ENCODE measurements around the gene ACTR3. TPM values are rescaled to one million over a fixed set of nuclear protein-coding genes. Genes with fewer than 3 reads are reported as not detected.

ACTR3 gene
- total and polyA plus RNA-seq, 2 experiments from 2014 or later, result 63.7 to 137 TPM

DNA sequence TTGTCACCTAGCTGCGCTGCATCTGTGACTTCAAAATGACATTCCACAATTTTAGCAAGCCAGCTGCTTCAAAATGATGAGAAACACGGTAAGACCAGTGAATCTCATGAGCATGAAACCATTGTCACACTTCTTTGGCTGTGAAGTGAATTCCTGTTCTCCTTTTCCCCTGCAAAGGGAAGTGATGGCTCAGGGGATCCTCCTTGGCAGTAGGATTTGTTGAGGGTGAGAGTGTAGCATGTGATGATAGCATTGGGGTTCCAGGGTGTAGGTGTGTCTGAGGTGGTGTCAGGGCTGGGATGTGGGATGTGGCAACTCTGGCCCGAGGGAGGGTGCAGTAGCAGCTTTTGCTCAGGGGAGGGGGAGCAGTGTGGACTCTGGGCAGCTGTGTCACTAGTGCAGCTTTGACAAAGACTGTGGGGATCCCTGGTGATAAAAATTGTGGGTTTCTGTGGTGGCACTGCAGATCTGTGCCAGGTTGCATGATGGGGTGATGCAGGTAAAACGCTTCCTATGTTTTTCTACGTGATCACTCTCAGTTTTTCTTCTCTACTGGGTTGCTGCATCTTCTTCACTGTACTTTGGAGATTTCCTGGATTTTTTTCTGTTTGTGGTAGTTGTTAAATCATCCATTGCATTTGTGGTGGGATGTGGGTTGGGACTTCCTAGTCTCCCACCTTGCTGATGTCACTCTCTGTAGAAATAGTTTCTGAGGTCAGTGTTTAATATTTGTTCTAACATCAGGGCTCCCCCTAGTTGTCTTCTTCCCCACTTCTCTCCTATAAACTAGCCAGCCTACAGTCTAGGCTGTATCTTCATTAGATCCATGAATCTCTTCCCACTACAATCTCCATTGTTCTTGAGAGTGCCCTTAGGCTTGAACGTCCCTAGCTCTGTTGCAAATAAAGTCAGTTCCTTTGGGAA is 107.0 kb downstream of the ACTR3 start:
- Mint-ChIP-seq H3K9me3 (peaks cover 56% of the 10 kb centered on the region), H3K27ac (no peak overlapping the region), H3K4me1 (no peaks in the 10 kb centered on the region), H3K4me3 (no peak overlapping the region), H3K36me3 (ENCODE audit: low read depth) (no peaks in the 10 kb centered on the region; the same call in 2 of the 3 replicates), H3K27me3 (ENCODE audit: insufficient read depth, low read depth, poor library complexity) (peaks cover 4% of the 10 kb centered on the region)
- no peaks in the 10 kb centered on the region for H3K79me2 ChIP-seq (replicated peaks; ENCODE audit: insufficient read depth)
- no peak overlapping the region for H2AFZ ChIP-seq
- H3K4me2 ChIP-seq, result no peak overlapping the region
- no peaks in the 10 kb centered on the region for H3F3A ChIP-seq (replicated peaks; ENCODE audit: low read depth)
- no peaks in the 10 kb centered on the region for H4K20me1 ChIP-seq (replicated peaks; ENCODE audit: insufficient read depth)
- TF ChIP-seq, protein P1, sequence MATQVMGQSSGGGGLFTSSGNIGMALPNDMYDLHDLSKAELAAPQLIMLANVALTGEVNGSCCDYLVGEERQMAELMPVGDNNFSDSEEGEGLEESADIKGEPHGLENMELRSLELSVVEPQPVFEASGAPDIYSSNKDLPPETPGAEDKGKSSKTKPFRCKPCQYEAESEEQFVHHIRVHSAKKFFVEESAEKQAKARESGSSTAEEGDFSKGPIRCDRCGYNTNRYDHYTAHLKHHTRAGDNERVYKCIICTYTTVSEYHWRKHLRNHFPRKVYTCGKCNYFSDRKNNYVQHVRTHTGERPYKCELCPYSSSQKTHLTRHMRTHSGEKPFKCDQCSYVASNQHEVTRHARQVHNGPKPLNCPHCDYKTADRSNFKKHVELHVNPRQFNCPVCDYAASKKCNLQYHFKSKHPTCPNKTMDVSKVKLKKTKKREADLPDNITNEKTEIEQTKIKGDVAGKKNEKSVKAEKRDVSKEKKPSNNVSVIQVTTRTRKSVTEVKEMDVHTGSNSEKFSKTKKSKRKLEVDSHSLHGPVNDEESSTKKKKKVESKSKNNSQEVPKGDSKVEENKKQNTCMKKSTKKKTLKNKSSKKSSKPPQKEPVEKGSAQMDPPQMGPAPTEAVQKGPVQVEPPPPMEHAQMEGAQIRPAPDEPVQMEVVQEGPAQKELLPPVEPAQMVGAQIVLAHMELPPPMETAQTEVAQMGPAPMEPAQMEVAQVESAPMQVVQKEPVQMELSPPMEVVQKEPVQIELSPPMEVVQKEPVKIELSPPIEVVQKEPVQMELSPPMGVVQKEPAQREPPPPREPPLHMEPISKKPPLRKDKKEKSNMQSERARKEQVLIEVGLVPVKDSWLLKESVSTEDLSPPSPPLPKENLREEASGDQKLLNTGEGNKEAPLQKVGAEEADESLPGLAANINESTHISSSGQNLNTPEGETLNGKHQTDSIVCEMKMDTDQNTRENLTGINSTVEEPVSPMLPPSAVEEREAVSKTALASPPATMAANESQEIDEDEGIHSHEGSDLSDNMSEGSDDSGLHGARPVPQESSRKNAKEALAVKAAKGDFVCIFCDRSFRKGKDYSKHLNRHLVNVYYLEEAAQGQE (IDR thresholded peaks at IDR 0.05; ENCODE audit: unreplicated experiment), result no peak
- TF ChIP-seq EZH2phosphoT487 (IDR thresholded peaks at IDR 0.05; ENCODE audit: unreplicated experiment) (no peak), POLR2AphosphoS5 (IDR thresholded peaks at IDR 0.05; ENCODE audit: low read depth) (no peak), NANOG (IDR thresholded peaks at IDR 0.05; ENCODE audit: borderline replicate concordance) (no peak), CREB1 (CRISPR knock-in tag; IDR thresholded peaks at IDR 0.05; ENCODE audit: low read depth) (no peak), EZH2 (IDR thresholded peaks at IDR 0.05; ENCODE audit: low read depth, unreplicated experiment) (no peak), STAT1 (IDR thresholded peaks at IDR 0.05; ENCODE audit: unreplicated experiment) (no peak), ZNF114 (CRISPR knock-in tag; IDR thresholded peaks at IDR 0.05) (no peak), JUNB (IDR thresholded peaks at IDR 0.05; ENCODE audit: unreplicated experiment) (no peak), ZNF331 (CRISPR knock-in tag; IDR thresholded peaks at IDR 0.05; ENCODE audit: low read depth) (no peak)
- TF ChIP-seq, protein P2, sequence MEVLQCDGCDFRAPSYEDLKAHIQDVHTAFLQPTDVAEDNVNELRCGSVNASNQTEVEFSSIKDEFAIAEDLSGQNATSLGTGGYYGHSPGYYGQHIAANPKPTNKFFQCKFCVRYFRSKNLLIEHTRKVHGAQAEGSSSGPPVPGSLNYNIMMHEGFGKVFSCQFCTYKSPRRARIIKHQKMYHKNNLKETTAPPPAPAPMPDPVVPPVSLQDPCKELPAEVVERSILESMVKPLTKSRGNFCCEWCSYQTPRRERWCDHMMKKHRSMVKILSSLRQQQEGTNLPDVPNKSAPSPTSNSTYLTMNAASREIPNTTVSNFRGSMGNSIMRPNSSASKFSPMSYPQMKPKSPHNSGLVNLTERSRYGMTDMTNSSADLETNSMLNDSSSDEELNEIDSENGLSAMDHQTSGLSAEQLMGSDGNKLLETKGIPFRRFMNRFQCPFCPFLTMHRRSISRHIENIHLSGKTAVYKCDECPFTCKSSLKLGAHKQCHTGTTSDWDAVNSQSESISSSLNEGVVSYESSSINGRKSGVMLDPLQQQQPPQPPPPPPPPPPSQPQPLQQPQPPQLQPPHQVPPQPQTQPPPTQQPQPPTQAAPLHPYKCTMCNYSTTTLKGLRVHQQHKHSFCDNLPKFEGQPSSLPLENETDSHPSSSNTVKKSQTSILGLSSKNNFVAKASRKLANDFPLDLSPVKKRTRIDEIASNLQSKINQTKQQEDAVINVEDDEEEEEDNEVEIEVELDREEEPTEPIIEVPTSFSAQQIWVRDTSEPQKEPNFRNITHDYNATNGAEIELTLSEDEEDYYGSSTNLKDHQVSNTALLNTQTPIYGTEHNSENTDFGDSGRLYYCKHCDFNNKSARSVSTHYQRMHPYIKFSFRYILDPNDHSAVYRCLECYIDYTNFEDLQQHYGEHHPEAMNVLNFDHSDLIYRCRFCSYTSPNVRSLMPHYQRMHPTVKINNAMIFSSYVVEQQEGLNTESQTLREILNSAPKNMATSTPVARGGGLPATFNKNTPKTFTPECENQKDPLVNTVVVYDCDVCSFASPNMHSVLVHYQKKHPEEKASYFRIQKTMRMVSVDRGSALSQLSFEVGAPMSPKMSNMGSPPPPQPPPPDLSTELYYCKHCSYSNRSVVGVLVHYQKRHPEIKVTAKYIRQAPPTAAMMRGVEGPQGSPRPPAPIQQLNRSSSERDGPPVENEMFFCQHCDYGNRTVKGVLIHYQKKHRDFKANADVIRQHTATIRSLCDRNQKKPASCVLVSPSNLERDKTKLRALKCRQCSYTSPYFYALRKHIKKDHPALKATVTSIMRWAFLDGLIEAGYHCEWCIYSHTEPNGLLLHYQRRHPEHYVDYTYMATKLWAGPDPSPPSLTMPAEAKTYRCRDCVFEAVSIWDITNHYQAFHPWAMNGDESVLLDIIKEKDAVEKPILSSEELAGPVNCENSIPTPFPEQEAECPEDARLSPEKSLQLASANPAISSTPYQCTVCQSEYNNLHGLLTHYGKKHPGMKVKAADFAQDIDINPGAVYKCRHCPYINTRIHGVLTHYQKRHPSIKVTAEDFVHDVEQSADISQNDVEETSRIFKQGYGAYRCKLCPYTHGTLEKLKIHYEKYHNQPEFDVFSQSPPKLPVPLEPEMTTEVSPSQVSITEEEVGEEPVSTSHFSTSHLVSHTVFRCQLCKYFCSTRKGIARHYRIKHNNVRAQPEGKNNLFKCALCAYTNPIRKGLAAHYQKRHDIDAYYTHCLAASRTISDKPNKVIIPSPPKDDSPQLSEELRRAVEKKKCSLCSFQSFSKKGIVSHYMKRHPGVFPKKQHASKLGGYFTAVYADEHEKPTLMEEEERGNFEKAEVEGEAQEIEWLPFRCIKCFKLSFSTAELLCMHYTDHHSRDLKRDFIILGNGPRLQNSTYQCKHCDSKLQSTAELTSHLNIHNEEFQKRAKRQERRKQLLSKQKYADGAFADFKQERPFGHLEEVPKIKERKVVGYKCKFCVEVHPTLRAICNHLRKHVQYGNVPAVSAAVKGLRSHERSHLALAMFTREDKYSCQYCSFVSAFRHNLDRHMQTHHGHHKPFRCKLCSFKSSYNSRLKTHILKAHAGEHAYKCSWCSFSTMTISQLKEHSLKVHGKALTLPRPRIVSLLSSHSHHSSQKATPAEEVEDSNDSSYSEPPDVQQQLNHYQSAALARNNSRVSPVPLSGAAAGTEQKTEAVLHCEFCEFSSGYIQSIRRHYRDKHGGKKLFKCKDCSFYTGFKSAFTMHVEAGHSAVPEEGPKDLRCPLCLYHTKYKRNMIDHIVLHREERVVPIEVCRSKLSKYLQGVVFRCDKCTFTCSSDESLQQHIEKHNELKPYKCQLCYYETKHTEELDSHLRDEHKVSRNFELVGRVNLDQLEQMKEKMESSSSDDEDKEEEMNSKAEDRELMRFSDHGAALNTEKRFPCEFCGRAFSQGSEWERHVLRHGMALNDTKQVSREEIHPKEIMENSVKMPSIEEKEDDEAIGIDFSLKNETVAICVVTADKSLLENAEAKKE (CRISPR knock-in tag; IDR thresholded peaks at IDR 0.05), result no peak
- TF ChIP-seq, protein P3, sequence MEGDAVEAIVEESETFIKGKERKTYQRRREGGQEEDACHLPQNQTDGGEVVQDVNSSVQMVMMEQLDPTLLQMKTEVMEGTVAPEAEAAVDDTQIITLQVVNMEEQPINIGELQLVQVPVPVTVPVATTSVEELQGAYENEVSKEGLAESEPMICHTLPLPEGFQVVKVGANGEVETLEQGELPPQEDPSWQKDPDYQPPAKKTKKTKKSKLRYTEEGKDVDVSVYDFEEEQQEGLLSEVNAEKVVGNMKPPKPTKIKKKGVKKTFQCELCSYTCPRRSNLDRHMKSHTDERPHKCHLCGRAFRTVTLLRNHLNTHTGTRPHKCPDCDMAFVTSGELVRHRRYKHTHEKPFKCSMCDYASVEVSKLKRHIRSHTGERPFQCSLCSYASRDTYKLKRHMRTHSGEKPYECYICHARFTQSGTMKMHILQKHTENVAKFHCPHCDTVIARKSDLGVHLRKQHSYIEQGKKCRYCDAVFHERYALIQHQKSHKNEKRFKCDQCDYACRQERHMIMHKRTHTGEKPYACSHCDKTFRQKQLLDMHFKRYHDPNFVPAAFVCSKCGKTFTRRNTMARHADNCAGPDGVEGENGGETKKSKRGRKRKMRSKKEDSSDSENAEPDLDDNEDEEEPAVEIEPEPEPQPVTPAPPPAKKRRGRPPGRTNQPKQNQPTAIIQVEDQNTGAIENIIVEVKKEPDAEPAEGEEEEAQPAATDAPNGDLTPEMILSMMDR (conservative IDR thresholded peaks at IDR 0.05; ENCODE audit: low read depth in 2 of 2), result no peak
- TF ChIP-seq, protein P4, sequence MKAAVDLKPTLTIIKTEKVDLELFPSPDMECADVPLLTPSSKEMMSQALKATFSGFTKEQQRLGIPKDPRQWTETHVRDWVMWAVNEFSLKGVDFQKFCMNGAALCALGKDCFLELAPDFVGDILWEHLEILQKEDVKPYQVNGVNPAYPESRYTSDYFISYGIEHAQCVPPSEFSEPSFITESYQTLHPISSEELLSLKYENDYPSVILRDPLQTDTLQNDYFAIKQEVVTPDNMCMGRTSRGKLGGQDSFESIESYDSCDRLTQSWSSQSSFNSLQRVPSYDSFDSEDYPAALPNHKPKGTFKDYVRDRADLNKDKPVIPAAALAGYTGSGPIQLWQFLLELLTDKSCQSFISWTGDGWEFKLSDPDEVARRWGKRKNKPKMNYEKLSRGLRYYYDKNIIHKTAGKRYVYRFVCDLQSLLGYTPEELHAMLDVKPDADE (IDR thresholded peaks at IDR 0.05), result no peak
- H3K27ac ChIP-seq (ENCODE audit: low read depth), result no peak overlapping the region
- no peaks in the 10 kb centered on the region for H3K4me1 ChIP-seq (ENCODE audit: insufficient read depth)
- H3K9me2 ChIP-seq (ENCODE audit: insufficient read depth), result 0 out of 2 replicates have a peak, but pooled peaks cover 6% of the 10 kb centered on the region
- H3K36me3 ChIP-seq (ENCODE audit: insufficient read depth), result no peaks in the 10 kb centered on the region
- no peaks in the 10 kb centered on the region for H3K27me3 ChIP-seq (ENCODE audit: insufficient read depth)
- H3K4me3 ChIP-seq, result no peak overlapping the region
- ATAC-seq (no peak), DNase-seq (ENCODE audit: low spot score) (no peak)

Measured in GM23338 (cell line).